Coronary artery (tissue), 2 donors: ENCODE measurements around the gene UBE2J2.

ENCODE experiments used
- DNase-seq: peaks from one replicate; pipeline ENCODE4 v3.0.0-alpha.2; 2017; ENCODE audit warnings: low spot score
- H3K27ac ChIP-seq, 2 donors: fragments of 200-600 bp; sonication (generic); one replicate each; pipeline ENCODE4 v1.5.1; 2016 to 2019
- H3K4me3 ChIP-seq: fragments of 200-600 bp; sonication (generic); 2 replicates; pipeline ENCODE4 v1.5.1; 2016; ENCODE audit warnings: mild to moderate bottlenecking, moderate library complexity
- CTCF ChIP-seq: fragments of 200-600 bp; sonication (generic); IDR thresholded peaks from one replicate; pipeline ENCODE4 v1.5.1; 2019; ENCODE audit warnings: antibody characterized with exemption

UBE2J2 gene

GRCh38 chr1:1287288-1288110, 13.8 kb upstream of the UBE2J2 start:
- no peak for DNase-seq
- TF ChIP-seq CTCF: no peak
- H3K4me3 ChIP-seq: no peak overlapping the region
- H3K27ac ChIP-seq: no peak overlapping the region

GRCh38 chr1:1286313-1287261, 12.9 kb upstream of the UBE2J2 start:
- TF ChIP-seq CTCF: no peak
- Histone ChIP-seq H3K4me3 (no peak overlapping the region), H3K27ac (no peak overlapping the region)
- no peak for DNase-seq

- no peak for DNase-seq
- no peak overlapping the region for H3K4me3 ChIP-seq
- no peak overlapping the region for H3K27ac ChIP-seq
- TF ChIP-seq CTCF: no peak
These were observed 12.1 kb upstream of the UBE2J2 start for GRCh38 chr1:1285611-1286311.

GRCh38 chr1:1285102-1285571, 11.5 kb upstream of the UBE2J2 start:
- no peak overlapping the region for H3K27ac ChIP-seq
- TF ChIP-seq CTCF: no peak
- DNase-seq: no peak
- H3K4me3 ChIP-seq: no peak overlapping the region

GRCh38 chr1:1284221-1285101, 10.8 kb upstream of the UBE2J2 start:
- H3K27ac ChIP-seq: no peak overlapping the region
- no peak for TF ChIP-seq CTCF
- no peak for DNase-seq
- no peak overlapping the region for H3K4me3 ChIP-seq

GRCh38 chr1:1283821-1284220, 10.2 kb upstream of the UBE2J2 start:
- H3K4me3 ChIP-seq: no peak overlapping the region
- TF ChIP-seq CTCF: no peak
- H3K27ac ChIP-seq: no peak overlapping the region
- DNase-seq: no peak
